ENCODE data around the gene GGTLC2.
A peak's percentile ranks its signal among the peaks of the same experiment; 100 is the strongest.

The GGTLC2 gene

DNA sequence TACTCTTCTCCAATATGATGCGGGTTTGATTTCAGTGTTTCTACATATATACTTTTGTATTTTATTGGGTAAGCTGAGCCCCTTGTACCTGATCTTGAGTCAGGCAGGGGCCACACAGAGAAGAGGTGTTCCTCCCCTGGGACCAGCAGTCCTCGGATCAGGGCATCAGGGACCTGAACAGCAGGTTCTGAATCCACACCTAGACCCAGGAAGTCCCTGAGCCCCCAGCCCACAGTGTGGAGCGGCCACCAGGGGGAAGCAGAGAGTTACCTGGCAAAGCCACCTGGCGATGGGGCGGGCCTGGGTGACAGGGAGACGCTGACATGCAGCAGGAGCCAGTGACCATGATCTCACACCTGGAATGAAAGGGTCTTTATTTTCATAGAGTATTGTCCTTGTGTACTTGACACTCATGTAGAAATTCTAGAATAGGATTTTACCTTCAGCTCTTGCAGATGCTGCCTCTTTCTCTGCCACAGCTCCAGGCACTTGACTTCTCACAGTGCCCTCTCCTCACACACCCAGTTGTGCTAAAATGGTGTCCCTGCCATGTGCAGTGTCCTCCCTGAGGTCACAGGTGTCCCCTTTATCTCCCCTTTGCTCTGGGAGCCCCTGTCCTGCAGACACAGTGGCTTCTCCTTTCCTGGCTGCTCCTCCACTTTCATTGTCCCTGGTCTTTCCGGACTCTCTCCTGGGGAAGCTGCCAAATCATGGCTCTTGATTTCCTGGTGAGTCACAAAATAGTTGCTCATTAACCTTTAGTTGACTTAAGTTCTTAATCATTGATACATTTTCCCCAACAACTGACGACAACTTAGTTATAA lies 48.5 kb downstream of the GGTLC2 start:
- DNase-seq = peak; percentile 59

DNA sequence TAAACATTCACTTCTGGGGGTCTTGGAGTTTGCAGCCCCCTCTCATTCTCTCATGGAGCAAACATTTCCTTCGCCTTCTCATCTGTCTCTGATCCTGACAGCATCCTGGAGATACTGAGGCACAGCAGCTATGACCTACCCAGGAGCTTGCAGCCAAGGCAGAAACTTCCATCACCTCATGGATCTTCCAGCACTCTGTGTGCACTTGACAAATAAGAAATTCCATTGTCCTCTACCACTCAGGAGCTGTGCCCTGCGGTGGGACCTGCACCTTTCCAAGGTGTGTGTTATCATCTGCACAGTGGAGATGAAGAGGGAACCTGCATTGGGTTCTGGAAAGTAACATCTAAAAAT lies 49.1 kb downstream of the GGTLC2 start:
- no peak for DNase-seq

DNA sequence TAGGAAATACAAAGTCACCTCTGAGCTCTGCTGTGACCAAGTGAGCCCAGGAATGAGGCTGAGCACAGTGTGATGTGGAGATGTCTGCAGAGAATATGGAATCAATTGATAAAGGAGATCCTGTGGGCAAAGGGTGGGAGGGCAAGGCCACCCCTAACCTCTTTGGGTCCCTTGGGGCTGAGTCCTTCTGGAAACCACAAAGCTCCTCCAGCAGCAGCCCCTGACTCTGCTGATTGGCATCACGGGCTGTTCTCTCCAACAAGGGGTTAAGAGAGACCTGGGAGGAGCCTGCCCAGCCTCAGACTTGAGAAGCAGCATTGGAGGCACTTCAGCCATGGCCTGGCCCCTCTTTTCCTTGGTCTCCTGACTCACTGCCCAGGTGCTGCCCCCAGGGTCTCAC lies 49.7 kb downstream of the GGTLC2 start:
- DNase-seq = no peak

GRCh38 chr22:22696104-22696503 lies 51.7 kb downstream of the GGTLC2 start:
- no peak for DNase-seq

Measured in CD4-positive, alpha-beta T cell treated with Interleukin-12 subunit alpha and Interleukin-12 subunit beta, for 1 hour (primary cell).